IMR-90 (cell line): ENCODE results near the gene DAB1. TPM values are rescaled to one million over a fixed set of nuclear protein-coding genes. Genes with fewer than 3 reads are reported as not detected.

ENCODE experiments used
- ATAC-seq: fragments of 200-7000 bp; cut with Tn5 transposase; 2 replicates; pipeline ENCODE4 v1.9.1; 2020; ENCODE audit warnings: low read depth, mild to moderate bottlenecking, moderate library complexity
- BruUV-seq: library from RNA; stranded (reverse); fragments of 400-500 nt; replicated peaks from 2 replicates; lab custom pipeline; 2021; lab: Mats Ljungman, UMichigan
- CTCF ChIA-PET: fragments of 300-600 bp; formaldehyde crosslinking; extraction: SDS; loops from one replicate; lab custom pipeline; 2021; ENCODE audit warnings: antibody characterized with exemption; lab: Yijun Ruan, JAX
- POLR2A ChIA-PET: fragments of 300-600 bp; sonication (Branson Sonifier 250); formaldehyde crosslinking; loops from one replicate; lab custom pipeline; 2022; ENCODE audit warnings: antibody characterized with exemption; ENCODE audit not compliant: unreplicated experiment; lab: Charles Lee
- DNase-seq: peaks from one replicate; pipeline ENCODE4 v3.0.0; 2013
- H2AFZ ChIP-seq: replicated peaks from 2 replicates; pipeline ENCODE3; 2013; ENCODE audit warnings: low read length, mild to moderate bottlenecking; ENCODE audit not compliant: poor library complexity
- H2AK5ac ChIP-seq: 2 replicates; pipeline ENCODE4 v1.6.1; 2013; ENCODE audit warnings: low read depth, low read length, inconsistent platforms
- H2AK9ac ChIP-seq: replicated peaks from 2 replicates; pipeline ENCODE3; 2013; ENCODE audit warnings: mild to moderate bottlenecking, low read depth, low read length, moderate library complexity; ENCODE audit not compliant: poor library complexity
- H2BK120ac ChIP-seq: 2 replicates; pipeline ENCODE4 v1.6.1; 2013; ENCODE audit warnings: low read depth, low read length, inconsistent platforms
- H2BK15ac ChIP-seq: 3 replicates; pipeline ENCODE4 v1.6.1; 2013; ENCODE audit warnings: low read depth, low read length, inconsistent platforms
- H2BK20ac ChIP-seq: 2 replicates; pipeline ENCODE4 v1.6.1; 2013; ENCODE audit warnings: low read depth, mild to moderate bottlenecking, inconsistent platforms, low read length, moderate library complexity
- H2BK5ac ChIP-seq: 2 replicates; pipeline ENCODE4 v1.6.1; 2013; ENCODE audit warnings: mild to moderate bottlenecking, low read depth, low read length, inconsistent platforms; ENCODE audit not compliant: poor library complexity, severe bottlenecking
- H3K14ac ChIP-seq: replicated peaks from 2 replicates; pipeline ENCODE4 v1.6.1; 2013; ENCODE audit warnings: low read depth, low read length, inconsistent platforms
- H3K18ac ChIP-seq: 2 replicates; pipeline ENCODE4 v1.6.1; 2013; ENCODE audit warnings: low read depth, low read length, control low read depth
- H3K23ac ChIP-seq: 2 replicates; pipeline ENCODE4 v1.6.1; 2013; ENCODE audit warnings: low read depth, low read length, inconsistent platforms
- H3K27ac ChIP-seq: 2 replicates; pipeline ENCODE4 v1.5.1; 2013; ENCODE audit warnings: mild to moderate bottlenecking, control low read depth, low read length; ENCODE audit not compliant: insufficient read depth
- H3K27me3 ChIP-seq: 2 replicates; pipeline ENCODE4 v1.6.1; 2013; ENCODE audit warnings: low read length; ENCODE audit not compliant: control insufficient read depth, insufficient read depth
- H3K36me3 ChIP-seq: 2 replicates; pipeline ENCODE4 v1.6.1; 2013; ENCODE audit warnings: low read length, mixed read lengths; ENCODE audit not compliant: control insufficient read depth, insufficient read depth
- H3K4ac ChIP-seq: 2 replicates; pipeline ENCODE4 v1.6.1; 2013; ENCODE audit warnings: low read depth, low read length, inconsistent platforms
- H3K4me1 ChIP-seq: 2 replicates; pipeline ENCODE4 v1.6.1; 2013; ENCODE audit warnings: low read length, mixed read lengths; ENCODE audit not compliant: control insufficient read depth, insufficient read depth
- H3K4me2 ChIP-seq: 2 replicates; pipeline ENCODE4 v1.6.1; 2013; ENCODE audit warnings: low read depth, mild to moderate bottlenecking, control low read depth, low read length, moderate library complexity
- H3K4me3 ChIP-seq: 2 replicates; pipeline ENCODE4 v1.5.1; 2013; ENCODE audit warnings: low read depth, mild to moderate bottlenecking, control low read depth, low read length, moderate library complexity; ENCODE audit not compliant: insufficient read depth
- H3K56ac ChIP-seq: 2 replicates; pipeline ENCODE4 v1.6.1; 2013; ENCODE audit warnings: low read length, inconsistent platforms; ENCODE audit not compliant: insufficient read depth; ENCODE audit errors: extremely low read depth
- H3K79me1 ChIP-seq, 2 experiments: 2 replicates each; pipeline ENCODE4 v1.6.1; 2013; ENCODE audit warnings: low read length in 2 of 2, inconsistent platforms in 1 of 2, low read depth in 1 of 2
- H3K9ac ChIP-seq: 2 replicates; pipeline ENCODE4 v1.6.1; 2013; ENCODE audit warnings: low read depth, low read length, control low read depth
- H3K9me1 ChIP-seq: 2 replicates; pipeline ENCODE4 v1.6.1; 2013; ENCODE audit warnings: low read length, inconsistent platforms; ENCODE audit not compliant: insufficient read depth
- H3K9me3 ChIP-seq: 2 replicates; pipeline ENCODE4 v1.6.1; 2013; ENCODE audit warnings: low read length; ENCODE audit not compliant: control insufficient read depth, insufficient read depth
- H4K20me1 ChIP-seq: 2 replicates; pipeline ENCODE4 v1.6.1; 2013; ENCODE audit warnings: low read length, inconsistent platforms; ENCODE audit not compliant: insufficient read depth
- H4K5ac ChIP-seq: 2 replicates; pipeline ENCODE4 v1.6.1; 2013; ENCODE audit warnings: mild to moderate bottlenecking, low read depth, low read length, control low read depth
- H4K8ac ChIP-seq, 2 experiments: 2 replicates each; pipeline ENCODE4 v1.6.1; 2013; ENCODE audit warnings: low read depth in 2 of 2, low read length in 2 of 2, control low read depth in 1 of 2, inconsistent platforms in 1 of 2
- H4K91ac ChIP-seq: 2 replicates; pipeline ENCODE4 v1.6.1; 2013; ENCODE audit warnings: low read depth, low read length, inconsistent platforms; ENCODE audit not compliant: insufficient read depth
- CEBPB ChIP-seq: IDR thresholded peaks from 2 replicates; pipeline ENCODE4 v1.6.1; 2012; ENCODE audit warnings: low read depth, low read length, improper control_type of control experiment
- CHD1 ChIP-seq: IDR thresholded peaks from 2 replicates; pipeline ENCODE4 v1.6.1; 2012; ENCODE audit warnings: low read depth, low read length, improper control_type of control experiment
- ELK1 ChIP-seq: fragments of 150-350 bp; IDR thresholded peaks from 2 replicates; pipeline ENCODE4 v1.6.1; 2016; ENCODE audit warnings: low read depth, mild to moderate bottlenecking, low read length, moderate library complexity, borderline replicate concordance
- MAZ ChIP-seq: IDR thresholded peaks from 2 replicates; pipeline ENCODE4 v1.6.1; 2012; ENCODE audit warnings: low read depth, mild to moderate bottlenecking, low read length, improper control_type of control experiment, moderate library complexity, borderline replicate concordance
- NFE2L2 ChIP-seq: fragments of 150-350 bp; IDR thresholded peaks from 2 replicates; pipeline ENCODE4 v1.6.1; 2016; ENCODE audit warnings: low read depth, mild to moderate bottlenecking, low read length
- POLR2A ChIP-seq: IDR thresholded peaks from 2 replicates; pipeline ENCODE4 v1.6.1; 2012; ENCODE audit warnings: mild to moderate bottlenecking, low read depth, low read length
- RCOR1 ChIP-seq: IDR thresholded peaks from 2 replicates; pipeline ENCODE4 v1.6.1; 2012; ENCODE audit warnings: mild to moderate bottlenecking, low read length, improper control_type of control experiment; ENCODE audit not compliant: insufficient replicate concordance
- SMC3 ChIP-seq: fragments of 150-350 bp; IDR thresholded peaks from 2 replicates; pipeline ENCODE4 v1.6.1; 2016; ENCODE audit warnings: low read depth, mild to moderate bottlenecking, antibody characterized with exemption, low read length, moderate library complexity
- USF2 ChIP-seq: fragments of 150-350 bp; IDR thresholded peaks from 2 replicates; pipeline ENCODE4 v1.6.1; 2017; ENCODE audit warnings: mild to moderate bottlenecking, antibody characterized with exemption, low read length, low read depth
- WGBS, 2 experiments: methylation state at CpG; one replicate each; pipeline versions ENCODE4 v1.1.5 to v1.1.7; 2013; ENCODE audit warnings: missing lambda C conversion rate in 2 of 2; ENCODE audit not compliant: insufficient read length in 1 of 2; ENCODE audit errors: extremely low coverage in 2 of 2; 5-methylcytosine and 5-hydroxymethylcytosine counted together
- dilution Hi-C: fragments of 300-500 bp; cut with HindIII; formaldehyde crosslinking; loops from one replicate; pipeline ENCODE4 v1.14.3; 2018; ENCODE audit warnings: low sequenced_read_pairs; ENCODE audit not compliant: unreplicated experiment
- in situ Hi-C: fragments of 300-500 bp; cut with MboI; formaldehyde crosslinking; loops from 3 replicates; pipeline ENCODE4 v1.14.3; 2019; ENCODE audit warnings: low sequenced_read_pairs, inconsistent platforms, mixed read lengths
- intact Hi-C: fragments of 100-400 bp; cut with micrococcal nuclease; formaldehyde crosslinking; loops from 2 replicates; pipeline ENCODE4 v1.10.0; 2022
- polyA plus RNA-seq, 3 experiments: library from polyadenylated mRNA; depleted of rRNA; stranded (reverse); fragments of >200 nt; gene quantifications; 2 replicates each; pipeline ENCODE4 v1.2.3, GENCODE V29; 2012; ENCODE audit warnings: low replicate concordance in 1 of 3
- total RNA-seq: library from RNA; depleted of rRNA; stranded (reverse); fragments of >200 nt; gene quantifications from 2 replicates; pipeline ENCODE4 v1.2.3, GENCODE V29; 2012

DAB1 gene
- total and polyA plus RNA-seq, 2 of the 4 experiments (the other 2 are of a cell fraction), result 0.18 to 0.41 TPM

GRCh38 chr1:57369889-57370288, 54.0 kb downstream of the DAB1 start:
- Histone ChIP-seq H3K23ac (no peak overlapping the region), H3K18ac (no peak overlapping the region), H3K4me3 (no peak overlapping the region), H3K4ac (no peak overlapping the region), H3K9me1 (no peaks in the 10 kb centered on the region), H4K5ac (no peak overlapping the region), H3K4me1 (no peaks in the 10 kb centered on the region; the same call in 1 of the 2 replicates), H2AK5ac (no peak overlapping the region), H3K79me1 (no peaks in the 10 kb centered on the region), H4K20me1 (no peaks in the 10 kb centered on the region), H2AK9ac (no peak overlapping the region), H3K14ac (no peak overlapping the region), H3K36me3 (no peaks in the 10 kb centered on the region), H3K27me3 (no peaks in the 10 kb centered on the region), H3K27ac (no peak overlapping the region), H3K56ac (no peak overlapping the region), H2BK20ac (no peak overlapping the region), H3K9ac (no peak overlapping the region), H3K9me3 (no peaks in the 10 kb centered on the region), H2BK15ac (no peak overlapping the region), H4K91ac (no peak overlapping the region), H2BK5ac (no peak overlapping the region), H3K4me2 (no peak overlapping the region), H2AFZ (no peak overlapping the region), H2BK120ac (no peak overlapping the region), H4K8ac (no peak overlapping the region)
- intact Hi-C loops, result no loop called here
- in situ Hi-C loops, result no loop called here
- dilution Hi-C loops, result no loop called here
- whole genome bisulfite sequencing, 2 experiments, result 50% methylated on average over 1 of the region's 4 CpGs; no CpG with 5 or more reads in 1 of the 2 experiments
- TF ChIP-seq MAZ (no peak), RCOR1 (no peak), CHD1 (no peak), NFE2L2 (no peak), SMC3 (no peak), USF2 (no peak), ELK1 (no peak), CEBPB (no peak), POLR2A (no peak)
- BruUV-seq, result no TSS peak
- ChIA-PET CTCF (interaction anchor here (1.0 kb wide), 2 partner anchors 14 to 17 kb away, joined by 3 read pairs; no protein-coding TSS in a partner anchor), POLR2A (no interaction called here)
- ATAC-seq (no peak), DNase-seq (no peak)
